Measurements from ENCODE around the gene SPEF2. TPM values are rescaled to one million over a fixed set of nuclear protein-coding genes. Genes with fewer than 3 reads are reported as not detected.

Gene SPEF2, protein sequence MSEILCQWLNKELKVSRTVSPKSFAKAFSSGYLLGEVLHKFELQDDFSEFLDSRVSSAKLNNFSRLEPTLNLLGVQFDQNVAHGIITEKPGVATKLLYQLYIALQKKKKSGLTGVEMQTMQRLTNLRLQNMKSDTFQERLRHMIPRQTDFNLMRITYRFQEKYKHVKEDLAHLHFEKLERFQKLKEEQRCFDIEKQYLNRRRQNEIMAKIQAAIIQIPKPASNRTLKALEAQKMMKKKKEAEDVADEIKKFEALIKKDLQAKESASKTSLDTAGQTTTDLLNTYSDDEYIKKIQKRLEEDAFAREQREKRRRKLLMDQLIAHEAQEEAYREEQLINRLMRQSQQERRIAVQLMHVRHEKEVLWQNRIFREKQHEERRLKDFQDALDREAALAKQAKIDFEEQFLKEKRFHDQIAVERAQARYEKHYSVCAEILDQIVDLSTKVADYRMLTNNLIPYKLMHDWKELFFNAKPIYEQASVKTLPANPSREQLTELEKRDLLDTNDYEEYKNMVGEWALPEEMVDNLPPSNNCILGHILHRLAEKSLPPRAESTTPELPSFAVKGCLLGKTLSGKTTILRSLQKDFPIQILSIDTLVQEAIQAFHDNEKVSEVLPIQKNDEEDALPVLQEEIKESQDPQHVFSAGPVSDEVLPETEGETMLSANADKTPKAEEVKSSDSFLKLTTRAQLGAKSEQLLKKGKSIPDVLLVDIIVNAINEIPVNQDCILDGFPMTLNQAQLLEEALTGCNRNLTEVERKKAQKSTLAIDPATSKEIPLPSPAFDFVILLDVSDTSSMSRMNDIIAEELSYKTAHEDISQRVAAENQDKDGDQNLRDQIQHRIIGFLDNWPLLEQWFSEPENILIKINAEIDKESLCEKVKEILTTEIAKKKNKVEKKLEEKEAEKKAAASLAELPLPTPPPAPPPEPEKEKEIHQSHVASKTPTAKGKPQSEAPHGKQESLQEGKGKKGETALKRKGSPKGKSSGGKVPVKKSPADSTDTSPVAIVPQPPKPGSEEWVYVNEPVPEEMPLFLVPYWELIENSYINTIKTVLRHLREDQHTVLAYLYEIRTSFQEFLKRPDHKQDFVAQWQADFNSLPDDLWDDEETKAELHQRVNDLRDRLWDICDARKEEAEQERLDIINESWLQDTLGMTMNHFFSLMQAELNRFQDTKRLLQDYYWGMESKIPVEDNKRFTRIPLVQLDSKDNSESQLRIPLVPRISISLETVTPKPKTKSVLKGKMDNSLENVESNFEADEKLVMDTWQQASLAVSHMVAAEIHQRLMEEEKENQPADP (N-terminal part only)
- total RNA-seq, result 9.9 TPM
- long read RNA-seq, partial matches to known transcripts, result 1 of 7 reads
- long read RNA-seq, other reads (novel, unspliced or antisense), result 4 of 7 reads

DNA sequence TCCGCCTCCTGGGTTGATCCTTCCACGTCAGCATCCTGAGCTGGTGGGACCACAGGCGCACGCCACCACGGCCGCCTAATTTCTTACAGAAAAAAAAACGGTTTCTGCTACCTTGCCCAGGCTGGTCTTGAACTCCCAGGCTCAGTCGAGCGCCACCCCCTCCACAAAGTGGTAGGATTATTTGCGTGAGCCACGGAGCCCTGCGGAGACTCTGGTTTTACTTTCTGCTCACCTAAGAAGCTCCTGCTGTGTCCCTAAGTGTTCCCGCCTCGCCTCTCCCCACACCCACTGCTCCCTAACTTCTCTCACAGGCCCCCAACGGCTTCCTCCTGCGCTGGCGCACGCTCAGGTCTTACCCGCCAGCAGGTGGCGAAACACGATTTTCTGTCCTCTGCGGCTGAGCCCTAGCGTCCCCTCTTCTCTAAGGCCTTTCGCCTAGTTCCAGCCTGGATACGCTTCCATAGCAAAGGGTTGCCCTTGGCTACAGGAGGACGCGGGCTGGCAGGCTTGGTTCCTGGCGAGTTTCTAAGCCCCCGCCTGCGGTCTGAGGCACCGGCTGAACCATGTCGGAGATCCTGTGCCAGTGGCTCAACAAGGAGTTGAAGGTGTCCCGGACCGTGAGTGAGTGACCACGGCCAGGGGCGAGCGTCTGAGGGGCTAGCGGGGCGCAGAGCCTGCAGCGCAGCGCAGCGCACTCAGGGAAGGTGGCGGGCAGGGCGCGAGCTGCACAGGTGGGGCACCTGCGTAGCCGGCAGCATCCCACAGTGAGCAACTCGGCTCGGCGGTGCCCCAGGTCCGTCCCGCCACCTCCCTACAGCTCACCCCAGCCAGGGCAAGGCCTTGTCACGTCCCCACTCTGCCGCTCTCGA is at the start of gene SPEF2:
Gene SPEF2 (plus strand): TSS at position 429 of the 869 bp plus-strand sequence. CDS start 135 bp downstream, at position 564.
- no peaks in the 10 kb centered on the region for H3K36me3 ChIP-seq
- H3K27me3 ChIP-seq, result no peaks in the 10 kb centered on the region
- peak; percentile 89 for DNase-seq
- ATAC-seq, result peak; percentile 100
- intact Hi-C loops (cut with DNase I), result loop anchor here (10.0 kb wide), 1 partner anchor 307 kb away; no protein-coding TSS in a partner anchor
- H3K9me3 ChIP-seq, result no peaks in the 10 kb centered on the region
- H3K4me1 ChIP-seq, result peaks cover 10% of the 10 kb centered on the region
- H3K4me3 ChIP-seq, result peak within 1 kb of the TSS; percentile 80
- TF ChIP-seq, protein P1, sequence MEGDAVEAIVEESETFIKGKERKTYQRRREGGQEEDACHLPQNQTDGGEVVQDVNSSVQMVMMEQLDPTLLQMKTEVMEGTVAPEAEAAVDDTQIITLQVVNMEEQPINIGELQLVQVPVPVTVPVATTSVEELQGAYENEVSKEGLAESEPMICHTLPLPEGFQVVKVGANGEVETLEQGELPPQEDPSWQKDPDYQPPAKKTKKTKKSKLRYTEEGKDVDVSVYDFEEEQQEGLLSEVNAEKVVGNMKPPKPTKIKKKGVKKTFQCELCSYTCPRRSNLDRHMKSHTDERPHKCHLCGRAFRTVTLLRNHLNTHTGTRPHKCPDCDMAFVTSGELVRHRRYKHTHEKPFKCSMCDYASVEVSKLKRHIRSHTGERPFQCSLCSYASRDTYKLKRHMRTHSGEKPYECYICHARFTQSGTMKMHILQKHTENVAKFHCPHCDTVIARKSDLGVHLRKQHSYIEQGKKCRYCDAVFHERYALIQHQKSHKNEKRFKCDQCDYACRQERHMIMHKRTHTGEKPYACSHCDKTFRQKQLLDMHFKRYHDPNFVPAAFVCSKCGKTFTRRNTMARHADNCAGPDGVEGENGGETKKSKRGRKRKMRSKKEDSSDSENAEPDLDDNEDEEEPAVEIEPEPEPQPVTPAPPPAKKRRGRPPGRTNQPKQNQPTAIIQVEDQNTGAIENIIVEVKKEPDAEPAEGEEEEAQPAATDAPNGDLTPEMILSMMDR (IDR thresholded peaks at IDR 0.05), result peak; percentile 75
- H3K27ac ChIP-seq, result peak within 1 kb of the TSS; percentile 76

DNA sequence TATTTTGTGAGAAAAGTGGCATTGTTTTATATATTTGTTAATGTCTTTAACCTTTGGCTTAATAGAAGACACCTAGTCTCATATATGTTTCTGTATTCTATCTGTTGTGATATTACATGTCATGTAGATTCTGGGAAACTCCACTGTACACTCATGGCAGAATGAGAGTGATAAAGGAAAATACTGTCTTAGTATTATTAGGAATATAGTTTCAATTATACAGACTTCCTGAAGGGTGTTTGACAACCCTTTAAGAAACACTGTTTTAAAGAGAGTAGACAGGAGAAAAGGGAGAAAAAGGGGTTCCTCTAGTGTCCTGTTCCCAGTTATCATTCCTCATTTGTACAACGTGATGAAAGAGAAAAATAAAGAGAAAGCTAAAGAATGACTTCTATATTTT is 42.1 kb upstream of the SPEF2 start:
- intact Hi-C loops (cut with DNase I), result no loop called here
- no peak for ATAC-seq

DNA sequence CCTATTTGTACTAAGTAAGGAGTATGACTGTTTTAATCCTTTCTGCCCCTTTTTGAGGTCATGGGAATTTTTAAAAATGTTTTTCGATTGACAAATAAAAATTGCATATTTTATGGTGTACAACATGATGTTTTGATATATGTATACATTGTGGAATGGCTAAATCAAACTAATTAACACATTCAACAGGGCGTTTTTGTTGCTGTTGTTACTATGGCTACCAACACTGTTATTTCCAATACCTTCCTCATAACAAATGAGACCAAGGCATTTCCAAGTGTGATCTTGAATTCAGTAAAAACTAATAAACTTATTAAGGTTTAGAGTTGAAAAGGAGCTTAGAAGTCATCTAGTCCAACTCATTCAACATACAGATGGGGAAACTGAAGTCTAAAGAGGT is 30.2 kb upstream of the SPEF2 start:
- no peaks in the 10 kb centered on the region for H3K27me3 ChIP-seq
- DNase-seq, result no peak
- H3K36me3 ChIP-seq, result no peaks in the 10 kb centered on the region
- H3K27ac ChIP-seq, result no peak overlapping the region
- H3K4me1 ChIP-seq, result no peaks in the 10 kb centered on the region
- intact Hi-C loops (cut with DNase I), result no loop called here
- ATAC-seq, result no peak
- H3K9me3 ChIP-seq, result no peaks in the 10 kb centered on the region
- no peak overlapping the region for H3K4me3 ChIP-seq
- TF ChIP-seq, protein P1 (IDR thresholded peaks at IDR 0.05), result no peak

More for the DNA sequence above, 42.1 kb upstream of the SPEF2 start:
- Histone ChIP-seq H3K4me3 (no peak overlapping the region), H3K27me3 (no peaks in the 10 kb centered on the region), H3K36me3 (no peaks in the 10 kb centered on the region), H3K27ac (no peak overlapping the region), H3K4me1 (no peaks in the 10 kb centered on the region), H3K9me3 (no peaks in the 10 kb centered on the region)
- DNase-seq, result no peak
- TF ChIP-seq, protein P1 (IDR thresholded peaks at IDR 0.05), result no peak

DNA sequence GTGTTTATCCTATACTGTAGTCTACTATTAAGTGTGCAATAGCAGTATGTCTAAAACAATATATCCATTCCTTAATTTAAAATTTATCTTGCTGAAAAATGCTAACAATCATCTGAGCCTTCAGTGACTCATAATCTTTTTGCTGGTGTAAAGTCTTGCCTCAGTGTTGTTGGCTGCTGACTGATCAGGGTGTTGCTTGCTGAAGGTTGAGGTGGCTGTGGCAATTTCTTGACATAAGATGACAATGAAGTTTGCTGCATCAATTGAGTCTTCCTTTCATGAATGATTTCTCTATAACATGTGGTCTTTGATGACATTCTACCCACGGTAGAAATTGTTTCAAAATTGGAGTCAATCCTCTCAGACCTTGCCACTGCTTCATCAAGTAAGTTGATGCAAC is 24.3 kb upstream of the SPEF2 start:
- Histone ChIP-seq H3K9me3 (no peaks in the 10 kb centered on the region), H3K4me3 (no peak overlapping the region), H3K27me3 (no peaks in the 10 kb centered on the region), H3K4me1 (no peaks in the 10 kb centered on the region), H3K27ac (no peak overlapping the region), H3K36me3 (no peaks in the 10 kb centered on the region)
- intact Hi-C loops (cut with DNase I), result no loop called here
- TF ChIP-seq, protein P1 (IDR thresholded peaks at IDR 0.05), result no peak
- no peak for DNase-seq
- no peak for ATAC-seq

All from upper lobe of right lung (tissue), 1 donor.